ENCODE data around the gene KCNAB3.

KCNAB3 gene

GRCh38 chr17:7910711-7911110, 18.9 kb downstream of the KCNAB3 start:
- Histone ChIP-seq H3K27me3 (ENCODE audit: insufficient read depth, low read length) (no peaks in the 10 kb centered on the region), H2AFZ (ENCODE audit: low read depth, low read length) (no peak overlapping the region), H3K36me3 (ENCODE audit: insufficient read depth, low read length) (peaks cover 64% of the 10 kb centered on the region), H3K9me3 (ENCODE audit: low read length) (no peaks in the 10 kb centered on the region), H3K4me1 (ENCODE audit: insufficient read depth, low read length) (peaks cover 10% of the 10 kb centered on the region), H3K4me3 (ENCODE audit: low read length) (no peak overlapping the region)

GRCh38 chr17:7910281-7910680, 19.4 kb downstream of the KCNAB3 start:
- Histone ChIP-seq H3K9me3 (ENCODE audit: low read length) (no peaks in the 10 kb centered on the region), H3K4me1 (ENCODE audit: insufficient read depth, low read length) (peaks cover 9% of the 10 kb centered on the region), H2AFZ (ENCODE audit: low read depth, low read length) (no peak overlapping the region), H3K27me3 (ENCODE audit: insufficient read depth, low read length) (no peaks in the 10 kb centered on the region), H3K36me3 (ENCODE audit: insufficient read depth, low read length) (peaks cover 68% of the 10 kb centered on the region), H3K4me3 (ENCODE audit: low read length) (no peak overlapping the region)

- Histone ChIP-seq H3K9me3 (ENCODE audit: low read length) (no peaks in the 10 kb centered on the region), H3K4me3 (ENCODE audit: low read length) (no peak overlapping the region), H3K27me3 (ENCODE audit: insufficient read depth, low read length) (no peaks in the 10 kb centered on the region), H3K4me1 (ENCODE audit: insufficient read depth, low read length) (no peaks in the 10 kb centered on the region), H2AFZ (ENCODE audit: low read depth, low read length) (no peak overlapping the region), H3K36me3 (ENCODE audit: insufficient read depth, low read length) (peaks cover 80% of the 10 kb centered on the region)
Measured at GRCh38 chr17:7909089-7909488, 20.6 kb downstream of the KCNAB3 start.

- Histone ChIP-seq H3K4me3 (ENCODE audit: low read length) (no peak overlapping the region), H2AFZ (ENCODE audit: low read depth, low read length) (no peak overlapping the region), H3K36me3 (ENCODE audit: insufficient read depth, low read length) (peaks cover 96% of the 10 kb centered on the region), H3K9me3 (ENCODE audit: low read length) (no peaks in the 10 kb centered on the region), H3K27me3 (ENCODE audit: insufficient read depth, low read length) (no peaks in the 10 kb centered on the region), H3K4me1 (ENCODE audit: insufficient read depth, low read length) (no peaks in the 10 kb centered on the region)
Measured at GRCh38 chr17:7903154-7904103, 26.2 kb downstream of the KCNAB3 start.

GRCh38 chr17:7897773-7898172, 31.9 kb downstream of the KCNAB3 start:
- no peaks in the 10 kb centered on the region for H3K27me3 ChIP-seq (ENCODE audit: insufficient read depth, low read length)
- H2AFZ ChIP-seq (ENCODE audit: low read depth, low read length), result no peak overlapping the region
- H3K4me1 ChIP-seq (ENCODE audit: insufficient read depth, low read length), result no peaks in the 10 kb centered on the region
- H3K4me3 ChIP-seq (ENCODE audit: low read length), result no peak overlapping the region
- no peaks in the 10 kb centered on the region for H3K9me3 ChIP-seq (ENCODE audit: low read length)
- H3K36me3 ChIP-seq (ENCODE audit: insufficient read depth, low read length), result peaks cover 82% of the 10 kb centered on the region

- H3K27me3 ChIP-seq (ENCODE audit: insufficient read depth, low read length), result no peaks in the 10 kb centered on the region
- H3K4me3 ChIP-seq (ENCODE audit: low read length), result no peak overlapping the region
- no peaks in the 10 kb centered on the region for H3K4me1 ChIP-seq (ENCODE audit: insufficient read depth, low read length)
- H3K9me3 ChIP-seq (ENCODE audit: low read length), result no peaks in the 10 kb centered on the region
- no peak overlapping the region for H2AFZ ChIP-seq (ENCODE audit: low read depth, low read length)
- H3K36me3 ChIP-seq (ENCODE audit: insufficient read depth, low read length), result peaks cover 76% of the 10 kb centered on the region
Measured at GRCh38 chr17:7897090-7897489, 32.6 kb downstream of the KCNAB3 start.

GRCh38 chr17:7894866-7895265, 34.8 kb downstream of the KCNAB3 start:
- Histone ChIP-seq H3K9me3 (ENCODE audit: low read length) (no peaks in the 10 kb centered on the region), H3K4me3 (ENCODE audit: low read length) (no peak overlapping the region), H3K36me3 (ENCODE audit: insufficient read depth, low read length) (peaks cover 75% of the 10 kb centered on the region), H3K4me1 (ENCODE audit: insufficient read depth, low read length) (peaks cover under 1% of the 10 kb centered on the region), H2AFZ (ENCODE audit: low read depth, low read length) (no peak overlapping the region), H3K27me3 (ENCODE audit: insufficient read depth, low read length) (no peaks in the 10 kb centered on the region)

GRCh38 chr17:7894226-7894625, 35.4 kb downstream of the KCNAB3 start:
- peaks cover 7% of the 10 kb centered on the region for H3K4me1 ChIP-seq (ENCODE audit: insufficient read depth, low read length)
- no peak overlapping the region for H2AFZ ChIP-seq (ENCODE audit: low read depth, low read length)
- H3K9me3 ChIP-seq (ENCODE audit: low read length), result no peaks in the 10 kb centered on the region
- H3K4me3 ChIP-seq (ENCODE audit: low read length), result no peak overlapping the region
- H3K27me3 ChIP-seq (ENCODE audit: insufficient read depth, low read length), result no peaks in the 10 kb centered on the region
- H3K36me3 ChIP-seq (ENCODE audit: insufficient read depth, low read length), result peaks cover 69% of the 10 kb centered on the region

- Histone ChIP-seq H3K4me1 (ENCODE audit: insufficient read depth, low read length) (peaks cover 16% of the 10 kb centered on the region), H3K9me3 (ENCODE audit: low read length) (no peaks in the 10 kb centered on the region), H3K27me3 (ENCODE audit: insufficient read depth, low read length) (no peaks in the 10 kb centered on the region), H3K36me3 (ENCODE audit: insufficient read depth, low read length) (peaks cover 60% of the 10 kb centered on the region), H3K4me3 (ENCODE audit: low read length) (no peak overlapping the region), H2AFZ (ENCODE audit: low read depth, low read length) (no peak overlapping the region)
Measured at GRCh38 chr17:7893187-7893880, 36.3 kb downstream of the KCNAB3 start.

GRCh38 chr17:7889166-7889955, 40.3 kb downstream of the KCNAB3 start:
- no peak overlapping the region for H2AFZ ChIP-seq (ENCODE audit: low read depth, low read length)
- H3K9me3 ChIP-seq (ENCODE audit: low read length), result no peaks in the 10 kb centered on the region
- peaks cover 30% of the 10 kb centered on the region for H3K36me3 ChIP-seq (ENCODE audit: insufficient read depth, low read length)
- H3K4me3 ChIP-seq (ENCODE audit: low read length), result peak overlapping the region; percentile 55
- H3K27me3 ChIP-seq (ENCODE audit: insufficient read depth, low read length), result no peaks in the 10 kb centered on the region
- H3K4me1 ChIP-seq (ENCODE audit: insufficient read depth, low read length), result peaks cover 35% of the 10 kb centered on the region

- Histone ChIP-seq H3K36me3 (ENCODE audit: insufficient read depth, low read length) (peaks cover 20% of the 10 kb centered on the region), H3K27me3 (ENCODE audit: insufficient read depth, low read length) (no peaks in the 10 kb centered on the region), H3K9me3 (ENCODE audit: low read length) (no peaks in the 10 kb centered on the region), H2AFZ (ENCODE audit: low read depth, low read length) (peak within 1 kb of the TSS; percentile 4), H3K4me1 (ENCODE audit: insufficient read depth, low read length) (peaks cover 41% of the 10 kb centered on the region), H3K4me3 (ENCODE audit: low read length) (peak within 1 kb of the TSS; percentile 55)
Measured at GRCh38 chr17:7888184-7888920, 41.3 kb downstream of the KCNAB3 start, which contains the start of gene CHD3. Gene CHD3 (plus strand): TSS chr17:7888789. CDS start chr17:7889001, 212 bp downstream.

- H3K4me1 ChIP-seq (ENCODE audit: insufficient read depth, low read length), result peaks cover 45% of the 10 kb centered on the region
- peak overlapping the region; percentile 55 for H3K4me3 ChIP-seq (ENCODE audit: low read length)
- H2AFZ ChIP-seq (ENCODE audit: low read depth, low read length), result peak overlapping the region; percentile 4
- H3K9me3 ChIP-seq (ENCODE audit: low read length), result no peaks in the 10 kb centered on the region
- H3K27me3 ChIP-seq (ENCODE audit: insufficient read depth, low read length), result no peaks in the 10 kb centered on the region
- H3K36me3 ChIP-seq (ENCODE audit: insufficient read depth, low read length), result peaks cover 24% of the 10 kb centered on the region
Measured at GRCh38 chr17:7887482-7888183, 42.0 kb downstream of the KCNAB3 start.

Measured in neuron (in vitro differentiated cells).